Measurements from ENCODE around the gene NOTUM. TPM values are rescaled to one million over a fixed set of nuclear protein-coding genes. Genes with fewer than 3 reads are reported as not detected.

The NOTUM gene
- polyA plus RNA-seq, 3 donors, result not detected

- Histone ChIP-seq H3K4me3 (replicated peaks in 1 of 3; ENCODE audit: low read depth in 2 of 3, low read length in 3 of 3) (no peak overlapping the region), H3K4me2 (replicated peaks; ENCODE audit: extremely low read depth, low read length, poor library complexity, severe bottlenecking) (no peak overlapping the region), H3K27me3 (ENCODE audit: control insufficient read depth in 2 of 2, insufficient read depth in 2 of 2, low read length in 2 of 2) (no peaks in the 10 kb centered on the region), H3K27ac (ENCODE audit: low read depth in 1 of 2, low read length in 2 of 2) (no peak overlapping the region), H3K9ac (ENCODE audit: insufficient read depth, low read length, poor library complexity, severe bottlenecking) (no peak overlapping the region), H3K4me1 (ENCODE audit: control insufficient read depth in 1 of 2, insufficient read depth in 2 of 2, low read length in 2 of 2) (peaks cover 15 to 16% of the 10 kb centered on the region in 2 donors), H2AFZ (ENCODE audit: insufficient read depth, low read depth, low read length, poor library complexity, severe bottlenecking) (no peak overlapping the region), H4K20me1 (ENCODE audit: insufficient read depth, low read length) (peaks cover 35% of the 10 kb centered on the region), H3K36me3 (replicated peaks in 1 of 2; ENCODE audit: control insufficient read depth in 1 of 2, insufficient read depth in 2 of 2, low read length in 2 of 2) (peaks cover 42 to 52% of the 10 kb centered on the region in 2 donors), H3K79me2 (ENCODE audit: insufficient read depth, low read length) (peaks cover 15% of the 10 kb centered on the region), H3K9me3 (replicated peaks in 1 of 2; ENCODE audit: control insufficient read depth in 1 of 2, insufficient read depth in 1 of 2, low read length in 2 of 2) (no peaks in the 10 kb centered on the region)
- Mint-ChIP-seq H3K36me3 (peaks cover 42 to 62% of the 10 kb centered on the region in 2 donors), H3K27me3 (ENCODE audit: low read depth in 3 of 3) (peaks cover 0 to 1% (median 0%) of the 10 kb centered on the region in 3 donors), H3K27ac (peak overlapping the region in 1 of 7 donors; percentile 25), H3K4me1 (peaks cover 23% of the 10 kb centered on the region), H3K9me3 (no peaks in the 10 kb centered on the region), H3K4me3 (no peak overlapping the region)
- 99% methylated on average over 9 of the region's 11 CpGs for WGBS (ENCODE audit: insufficient coverage)
- no peak for DNase-seq
- intact Hi-C loops (cut with micrococcal nuclease), result no loop called here
- TF ChIP-seq CTCF (IDR thresholded peaks at IDR 0.05), result no peak
Observed at GRCh38 chr17:81908793-81909192, 52.2 kb downstream of the NOTUM start.

GRCh38 chr17:81907219-81908145, 53.5 kb downstream of the NOTUM start:
- H3K4me3 Mint-ChIP-seq, result no peak overlapping the region
- no peak for TF ChIP-seq CTCF (IDR thresholded peaks at IDR 0.05)

More at GRCh38 chr17:81907219-81908145, 53.5 kb downstream of the NOTUM start:
- Histone ChIP-seq H3K79me2 (ENCODE audit: insufficient read depth, low read length) (peaks cover 15% of the 10 kb centered on the region), H3K27me3 (ENCODE audit: control insufficient read depth in 2 of 2, insufficient read depth in 2 of 2, low read length in 2 of 2) (peaks cover 0 to 9% of the 10 kb centered on the region in 2 donors), H2AFZ (ENCODE audit: insufficient read depth, low read depth, low read length, poor library complexity, severe bottlenecking) (no peak overlapping the region), H3K4me2 (replicated peaks; ENCODE audit: extremely low read depth, low read length, poor library complexity, severe bottlenecking) (no peak overlapping the region), H3K4me1 (ENCODE audit: control insufficient read depth in 1 of 2, insufficient read depth in 2 of 2, low read length in 2 of 2) (peaks cover 15 to 18% of the 10 kb centered on the region in 2 donors), H3K4me3 (replicated peaks in 1 of 3; ENCODE audit: low read depth in 2 of 3, low read length in 3 of 3) (no peak overlapping the region), H4K20me1 (ENCODE audit: insufficient read depth, low read length) (peaks cover 22% of the 10 kb centered on the region), H3K9me3 (replicated peaks in 1 of 2; ENCODE audit: control insufficient read depth in 1 of 2, insufficient read depth in 1 of 2, low read length in 2 of 2) (no peaks in the 10 kb centered on the region), H3K36me3 (replicated peaks in 1 of 2; ENCODE audit: control insufficient read depth in 1 of 2, insufficient read depth in 2 of 2, low read length in 2 of 2) (peaks cover 29 to 39% of the 10 kb centered on the region in 2 donors), H3K9ac (ENCODE audit: insufficient read depth, low read length, poor library complexity, severe bottlenecking) (no peak overlapping the region), H3K27ac (ENCODE audit: low read depth in 1 of 2, low read length in 2 of 2) (no peak overlapping the region)
- H3K36me3 Mint-ChIP-seq, result peaks cover 33 to 52% of the 10 kb centered on the region in 2 donors
- H3K4me1 Mint-ChIP-seq, result peaks cover 17% of the 10 kb centered on the region
- 97% methylated on average over 13 of the region's 26 CpGs for WGBS (ENCODE audit: insufficient coverage)
- peaks cover 5 to 14% (median 9%) of the 10 kb centered on the region in 3 donors for H3K27me3 Mint-ChIP-seq (ENCODE audit: low read depth in 3 of 3)
- peaks cover 0 to 3% (median 0%) of the 10 kb centered on the region in 7 donors for H3K9me3 Mint-ChIP-seq
- intact Hi-C loops (cut with micrococcal nuclease), result no loop called here
- H3K27ac Mint-ChIP-seq, result no peak overlapping the region
- DNase-seq, result no peak

Data from CD14-positive monocyte (primary cell).